ENCODE data around the gene CD34.
"Not testable (repeated sequence)": the region's sequence is repeated elsewhere in the genome, so short reads cannot be mapped to it uniquely, and the experiment has no call there.

The CD34 gene

GRCh38 chr1:207949571-207950195, 38.8 kb upstream of the CD34 start:
- H3K4me1 ChIP-seq (ENCODE audit: control insufficient read depth, insufficient read depth, low read length, unreplicated experiment): no peaks in the 10 kb centered on the region
- no peak overlapping the region for H2AFZ ChIP-seq (ENCODE audit: low read length, unreplicated experiment)
- H3K27ac ChIP-seq (ENCODE audit: low read depth, low read length): no peak overlapping the region
- no peaks in the 10 kb centered on the region for H3K36me3 ChIP-seq (ENCODE audit: insufficient read depth, low read length)
- peaks cover 33% of the 10 kb centered on the region for H3K27me3 ChIP-seq (ENCODE audit: insufficient read depth, low read length)
- no peak overlapping the region for H3K4me3 ChIP-seq (ENCODE audit: low read depth, low read length)
- no peaks in the 10 kb centered on the region for H3K79me2 ChIP-seq (ENCODE audit: control insufficient read depth, insufficient read depth, low read length, unreplicated experiment)

- Histone ChIP-seq H2AFZ (ENCODE audit: low read length, unreplicated experiment) (no peak overlapping the region), H3K36me3 (ENCODE audit: insufficient read depth, low read length) (no peaks in the 10 kb centered on the region), H3K4me1 (ENCODE audit: control insufficient read depth, insufficient read depth, low read length, unreplicated experiment) (peaks cover 3% of the 10 kb centered on the region), H3K4me3 (ENCODE audit: low read depth, low read length) (no peak overlapping the region), H3K27ac (ENCODE audit: low read depth, low read length) (no peak overlapping the region), H3K27me3 (ENCODE audit: insufficient read depth, low read length) (peaks cover 24% of the 10 kb centered on the region), H3K79me2 (ENCODE audit: control insufficient read depth, insufficient read depth, low read length, unreplicated experiment) (no peaks in the 10 kb centered on the region)
These were observed 37.8 kb upstream of the CD34 start for GRCh38 chr1:207948536-207949250.

GRCh38 chr1:207946756-207947155, 35.8 kb upstream of the CD34 start:
- H3K79me2 ChIP-seq (ENCODE audit: control insufficient read depth, insufficient read depth, low read length, unreplicated experiment): no peaks in the 10 kb centered on the region
- H2AFZ ChIP-seq (ENCODE audit: low read length, unreplicated experiment): no peak overlapping the region
- no peak overlapping the region for H3K27ac ChIP-seq (ENCODE audit: low read depth, low read length)
- H3K4me3 ChIP-seq (ENCODE audit: low read depth, low read length): no peak overlapping the region
- H3K27me3 ChIP-seq (ENCODE audit: insufficient read depth, low read length): peaks cover 14% of the 10 kb centered on the region
- H3K4me1 ChIP-seq (ENCODE audit: control insufficient read depth, insufficient read depth, low read length, unreplicated experiment): peaks cover 3% of the 10 kb centered on the region
- H3K36me3 ChIP-seq (ENCODE audit: insufficient read depth, low read length): no peaks in the 10 kb centered on the region

- H3K79me2 ChIP-seq (ENCODE audit: control insufficient read depth, insufficient read depth, low read length, unreplicated experiment): no peaks in the 10 kb centered on the region
- H3K27me3 ChIP-seq (ENCODE audit: insufficient read depth, low read length): no peaks in the 10 kb centered on the region
- no peak overlapping the region for H2AFZ ChIP-seq (ENCODE audit: low read length, unreplicated experiment)
- H3K4me1 ChIP-seq (ENCODE audit: control insufficient read depth, insufficient read depth, low read length, unreplicated experiment): peaks cover 3% of the 10 kb centered on the region
- no peak overlapping the region for H3K27ac ChIP-seq (ENCODE audit: low read depth, low read length)
- H3K36me3 ChIP-seq (ENCODE audit: insufficient read depth, low read length): no peaks in the 10 kb centered on the region
- H3K4me3 ChIP-seq (ENCODE audit: low read depth, low read length): no peak overlapping the region
These were observed 33.6 kb upstream of the CD34 start for GRCh38 chr1:207944571-207944970.

GRCh38 chr1:207942337-207942741, 31.4 kb upstream of the CD34 start:
- H3K27ac ChIP-seq (ENCODE audit: low read depth, low read length): peak overlapping the region; percentile 17; the same call in 1 of the 2 replicates
- H2AFZ ChIP-seq (ENCODE audit: low read length, unreplicated experiment); H3K36me3 ChIP-seq (ENCODE audit: insufficient read depth, low read length); H3K79me2 ChIP-seq (ENCODE audit: control insufficient read depth, insufficient read depth, low read length, unreplicated experiment); H3K4me3 ChIP-seq (ENCODE audit: low read depth, low read length); H3K4me1 ChIP-seq (ENCODE audit: control insufficient read depth, insufficient read depth, low read length, unreplicated experiment); H3K27me3 ChIP-seq (ENCODE audit: insufficient read depth, low read length): not testable (repeated sequence)

- Histone ChIP-seq H3K27me3 (ENCODE audit: insufficient read depth, low read length) (no peaks in the 10 kb centered on the region), H3K4me1 (ENCODE audit: control insufficient read depth, insufficient read depth, low read length, unreplicated experiment) (peaks cover 8% of the 10 kb centered on the region), H3K27ac (ENCODE audit: low read depth, low read length) (peak overlapping the region; percentile 17; the same call in 1 of the 2 replicates), H2AFZ (ENCODE audit: low read length, unreplicated experiment) (no peak overlapping the region), H3K4me3 (ENCODE audit: low read depth, low read length) (no peak overlapping the region), H3K79me2 (ENCODE audit: control insufficient read depth, insufficient read depth, low read length, unreplicated experiment) (no peaks in the 10 kb centered on the region), H3K36me3 (ENCODE audit: insufficient read depth, low read length) (no peaks in the 10 kb centered on the region)
These were observed 30.7 kb upstream of the CD34 start for GRCh38 chr1:207941665-207942064.

- Histone ChIP-seq H3K27ac (ENCODE audit: low read depth, low read length) (peak overlapping the region; percentile 49), H3K79me2 (ENCODE audit: control insufficient read depth, insufficient read depth, low read length, unreplicated experiment) (no peaks in the 10 kb centered on the region), H3K36me3 (ENCODE audit: insufficient read depth, low read length) (no peaks in the 10 kb centered on the region), H3K27me3 (ENCODE audit: insufficient read depth, low read length) (no peaks in the 10 kb centered on the region), H3K4me3 (ENCODE audit: low read depth, low read length) (no peak overlapping the region), H2AFZ (ENCODE audit: low read length, unreplicated experiment) (peak overlapping the region; percentile 77), H3K4me1 (ENCODE audit: control insufficient read depth, insufficient read depth, low read length, unreplicated experiment) (peaks cover 5% of the 10 kb centered on the region)
These were observed 27.1 kb upstream of the CD34 start for GRCh38 chr1:207938016-207938415.

- no peaks in the 10 kb centered on the region for H3K36me3 ChIP-seq (ENCODE audit: insufficient read depth, low read length)
- peaks cover 5% of the 10 kb centered on the region for H3K4me1 ChIP-seq (ENCODE audit: control insufficient read depth, insufficient read depth, low read length, unreplicated experiment)
- no peaks in the 10 kb centered on the region for H3K79me2 ChIP-seq (ENCODE audit: control insufficient read depth, insufficient read depth, low read length, unreplicated experiment)
These were observed 26.3 kb upstream of the CD34 start for GRCh38 chr1:207937204-207937603.

GRCh38 chr1:207935166-207935583, 24.2 kb upstream of the CD34 start:
- peaks cover 5% of the 10 kb centered on the region for H3K4me1 ChIP-seq (ENCODE audit: control insufficient read depth, insufficient read depth, low read length, unreplicated experiment)
- no peak overlapping the region for H3K27ac ChIP-seq (ENCODE audit: low read depth, low read length)
- no peak overlapping the region for H2AFZ ChIP-seq (ENCODE audit: low read length, unreplicated experiment)
- H3K36me3 ChIP-seq (ENCODE audit: insufficient read depth, low read length): no peaks in the 10 kb centered on the region
- H3K79me2 ChIP-seq (ENCODE audit: control insufficient read depth, insufficient read depth, low read length, unreplicated experiment): no peaks in the 10 kb centered on the region
- H3K4me3 ChIP-seq (ENCODE audit: low read depth, low read length): no peak overlapping the region
- no peaks in the 10 kb centered on the region for H3K27me3 ChIP-seq (ENCODE audit: insufficient read depth, low read length)

More at GRCh38 chr1:207937204-207937603, 26.3 kb upstream of the CD34 start:
- peak overlapping the region; percentile 20 for H2AFZ ChIP-seq (ENCODE audit: low read length, unreplicated experiment)
- no peak overlapping the region for H3K27ac ChIP-seq (ENCODE audit: low read depth, low read length)
- no peak overlapping the region for H3K4me3 ChIP-seq (ENCODE audit: low read depth, low read length)
- no peaks in the 10 kb centered on the region for H3K27me3 ChIP-seq (ENCODE audit: insufficient read depth, low read length)

GRCh38 chr1:207933205-207933800, 22.4 kb upstream of the CD34 start:
- no peak overlapping the region for H3K27ac ChIP-seq (ENCODE audit: low read depth, low read length)
- no peaks in the 10 kb centered on the region for H3K27me3 ChIP-seq (ENCODE audit: insufficient read depth, low read length)
- peaks cover 2% of the 10 kb centered on the region for H3K4me1 ChIP-seq (ENCODE audit: control insufficient read depth, insufficient read depth, low read length, unreplicated experiment)
- no peak overlapping the region for H2AFZ ChIP-seq (ENCODE audit: low read length, unreplicated experiment)
- H3K4me3 ChIP-seq (ENCODE audit: low read depth, low read length): no peak overlapping the region
- no peaks in the 10 kb centered on the region for H3K36me3 ChIP-seq (ENCODE audit: insufficient read depth, low read length)
- H3K79me2 ChIP-seq (ENCODE audit: control insufficient read depth, insufficient read depth, low read length, unreplicated experiment): no peaks in the 10 kb centered on the region

- Histone ChIP-seq H3K27me3 (ENCODE audit: insufficient read depth, low read length) (peaks cover 5% of the 10 kb centered on the region), H3K79me2 (ENCODE audit: control insufficient read depth, insufficient read depth, low read length, unreplicated experiment) (no peaks in the 10 kb centered on the region), H3K27ac (ENCODE audit: low read depth, low read length) (no peak overlapping the region), H3K4me3 (ENCODE audit: low read depth, low read length) (no peak overlapping the region), H2AFZ (ENCODE audit: low read length, unreplicated experiment) (no peak overlapping the region), H3K36me3 (ENCODE audit: insufficient read depth, low read length) (no peaks in the 10 kb centered on the region), H3K4me1 (ENCODE audit: control insufficient read depth, insufficient read depth, low read length, unreplicated experiment) (no peaks in the 10 kb centered on the region)
These were observed 16.1 kb upstream of the CD34 start for GRCh38 chr1:207926984-207927383.

Measured in ACC112 (cell line).